Upper lobe of left lung (tissue), 6 donors: ENCODE measurements around the gene AANAT. TPM values are rescaled to one million over a fixed set of nuclear protein-coding genes. Genes with fewer than 3 reads are reported as not detected.
A peak's percentile ranks its signal among the peaks of the same experiment; 100 is the strongest.

Source experiments
- ATAC-seq, 2 donors: fragments of 200-7000 bp; cut with Tn5 transposase; one replicate each; pipeline ENCODE4 v1.9.1; 2022; ENCODE audit warnings: mild to moderate bottlenecking in 2 of 2, moderate library complexity in 2 of 2; ENCODE audit not compliant: low FRiP score in 2 of 2
- DNase-seq, 2 donors: peaks; one replicate each; pipeline ENCODE4 v3.0.0-alpha.2; 2019 to 2020
- H3K27ac ChIP-seq, 4 donors: fragments of 200-600 bp; sonication (generic); one replicate each; pipeline ENCODE4 v1.5.1; 2016 to 2019
- H3K27me3 ChIP-seq, 4 donors: fragments of 200-600 bp; sonication (generic); one replicate each; pipeline ENCODE4 v1.5.1; 2017 to 2019
- H3K36me3 ChIP-seq, 4 donors: fragments of 200-600 bp; sonication (generic); one replicate each; pipeline ENCODE4 v1.5.1; 2016 to 2019
- H3K4me1 ChIP-seq, 4 donors: fragments of 200-600 bp; sonication (generic); one replicate each; pipeline ENCODE4 v1.5.1; 2018 to 2019
- H3K4me3 ChIP-seq, 4 donors: fragments of 200-600 bp; sonication (generic); one replicate each; pipeline ENCODE4 v1.5.1; 2017 to 2019; ENCODE audit warnings: mild to moderate bottlenecking in 2 of 4, moderate library complexity in 1 of 4
- H3K9me3 ChIP-seq, 4 donors: fragments of 200-600 bp; sonication (generic); one replicate each; pipeline ENCODE4 v1.5.1; 2018 to 2019
- EP300 ChIP-seq, 4 donors: sonication (generic); formaldehyde crosslinking; IDR thresholded peaks; one replicate each; pipeline ENCODE4 v1.5.1; 2017; ENCODE audit warnings: antibody characterized with exemption in 4 of 4, control low read depth in 2 of 4
- POLR2A ChIP-seq, 4 donors: fragments of 450-650 bp; IDR thresholded peaks; one replicate each; pipeline ENCODE4 v1.5.1; 2016 to 2017; ENCODE audit warnings: antibody characterized with exemption in 4 of 4, mild to moderate bottlenecking in 2 of 4
- POLR2AphosphoS5 ChIP-seq, 2 donors: sonication (generic); formaldehyde crosslinking; IDR thresholded peaks; one replicate each; pipeline ENCODE4 v1.5.1; 2017; ENCODE audit warnings: antibody characterized with exemption in 2 of 2
- WGBS, 2 donors: methylation state at CpG; one replicate each; pipeline ENCODE4 v1.1.5; 2017 to 2018; 5-methylcytosine and 5-hydroxymethylcytosine counted together
- total RNA-seq, 6 donors: library from RNA; depleted of rRNA in 4 of 6; stranded (reverse); fragments of >200 nt in 4 of 6; gene quantifications; one replicate each; pipeline versions ENCODE4 v1.1.0 to v1.2.1, GENCODE V29; 2016 to 2021
- TF ChIP-seq, protein P1 (sequence below), 6 experiments: fragments of 450-650 bp in 4 of 6; fragments of 200-600 bp in 2 of 6; sonication (generic) in 2 of 6; IDR thresholded peaks; one replicate each; pipeline ENCODE4 v1.5.1; 2016 to 2019; ENCODE audit warnings: antibody characterized with exemption in 6 of 6
- donor health status: DM: no; HTN: no; CAD: no; lungs with moderate emphysema.
- donor health status: DM: no; HTN: yes; CAD: no; lungs with severe emphysema.

AANAT gene
- total RNA-seq, 6 donors from 2014 or later: not detected

DNA sequence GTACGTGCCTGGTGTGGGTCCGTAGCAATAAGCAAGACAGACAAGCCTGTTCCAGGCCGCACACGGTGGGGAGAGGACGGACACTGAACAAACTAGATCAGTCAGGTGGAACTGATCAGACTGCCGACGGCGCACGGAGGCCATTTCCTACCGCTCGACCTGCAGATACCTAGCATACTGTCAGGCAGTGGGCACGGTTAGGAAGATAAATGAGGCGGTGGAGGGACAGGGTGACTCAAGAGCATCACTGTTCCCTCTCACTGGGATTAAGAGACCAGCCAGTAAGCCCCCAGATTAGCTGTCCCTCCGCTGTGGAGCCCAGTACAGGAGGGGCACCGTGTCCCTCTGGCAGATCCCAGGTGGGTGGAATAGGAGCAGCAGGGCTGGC, 4.8 kb downstream of the AANAT start:
- no peak for ATAC-seq
- H3K9me3 ChIP-seq: no peaks in the 10 kb centered on the region
- TF ChIP-seq POLR2A (IDR thresholded peaks at IDR 0.05): no peak
- TF ChIP-seq, protein P1, sequence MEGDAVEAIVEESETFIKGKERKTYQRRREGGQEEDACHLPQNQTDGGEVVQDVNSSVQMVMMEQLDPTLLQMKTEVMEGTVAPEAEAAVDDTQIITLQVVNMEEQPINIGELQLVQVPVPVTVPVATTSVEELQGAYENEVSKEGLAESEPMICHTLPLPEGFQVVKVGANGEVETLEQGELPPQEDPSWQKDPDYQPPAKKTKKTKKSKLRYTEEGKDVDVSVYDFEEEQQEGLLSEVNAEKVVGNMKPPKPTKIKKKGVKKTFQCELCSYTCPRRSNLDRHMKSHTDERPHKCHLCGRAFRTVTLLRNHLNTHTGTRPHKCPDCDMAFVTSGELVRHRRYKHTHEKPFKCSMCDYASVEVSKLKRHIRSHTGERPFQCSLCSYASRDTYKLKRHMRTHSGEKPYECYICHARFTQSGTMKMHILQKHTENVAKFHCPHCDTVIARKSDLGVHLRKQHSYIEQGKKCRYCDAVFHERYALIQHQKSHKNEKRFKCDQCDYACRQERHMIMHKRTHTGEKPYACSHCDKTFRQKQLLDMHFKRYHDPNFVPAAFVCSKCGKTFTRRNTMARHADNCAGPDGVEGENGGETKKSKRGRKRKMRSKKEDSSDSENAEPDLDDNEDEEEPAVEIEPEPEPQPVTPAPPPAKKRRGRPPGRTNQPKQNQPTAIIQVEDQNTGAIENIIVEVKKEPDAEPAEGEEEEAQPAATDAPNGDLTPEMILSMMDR (IDR thresholded peaks at IDR 0.05): no peak
- no peak for TF ChIP-seq EP300 (IDR thresholded peaks at IDR 0.05)
- TF ChIP-seq POLR2AphosphoS5 (IDR thresholded peaks at IDR 0.05): no peak
- no peak for DNase-seq
- no peaks in the 10 kb centered on the region for H3K4me1 ChIP-seq
- H3K27ac ChIP-seq: no peak overlapping the region
- H3K4me3 ChIP-seq: no peak overlapping the region
- H3K36me3 ChIP-seq: peaks cover 9 to 62% (median 41%) of the 10 kb centered on the region in 4 donors
- no peaks in the 10 kb centered on the region for H3K27me3 ChIP-seq
- WGBS, 2 donors: 93% methylated on average over 15 of the region's 15 CpGs

DNA sequence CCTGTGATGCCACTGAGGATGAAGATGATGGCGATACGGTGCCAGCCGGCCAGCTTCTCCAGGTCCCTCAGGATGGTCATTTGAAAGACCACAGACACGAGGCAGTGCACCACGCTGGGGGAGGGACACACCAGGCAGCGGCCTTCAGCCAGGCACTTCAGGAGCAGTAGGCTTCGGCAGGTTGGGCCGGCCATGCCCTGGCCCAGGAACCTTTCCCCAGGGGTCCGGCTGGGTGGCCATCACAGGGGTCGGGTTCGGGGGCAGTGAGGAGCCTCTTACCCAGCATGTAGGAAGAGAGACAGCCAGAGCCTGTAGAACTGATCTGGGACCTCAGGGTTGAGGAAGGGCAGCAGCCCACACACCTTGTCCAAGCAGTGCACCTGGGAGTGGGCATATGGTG, 5.3 kb downstream of the AANAT start:
- no peak overlapping the region for H3K4me3 ChIP-seq
- 94 to 96% methylated on average over 3 to 11 of the region's 11 CpGs for WGBS, 2 donors
- no peaks in the 10 kb centered on the region for H3K4me1 ChIP-seq
- ATAC-seq (no peak), DNase-seq (peak in 1 of 2 donors; percentile 62)
- TF ChIP-seq POLR2A (IDR thresholded peaks at IDR 0.05) (no peak), POLR2AphosphoS5 (IDR thresholded peaks at IDR 0.05) (no peak), EP300 (IDR thresholded peaks at IDR 0.05) (no peak)
- TF ChIP-seq, protein P1 (IDR thresholded peaks at IDR 0.05): no peak
- H3K27me3 ChIP-seq: no peaks in the 10 kb centered on the region
- H3K36me3 ChIP-seq: peaks cover 9 to 67% (median 41%) of the 10 kb centered on the region in 4 donors
- no peak overlapping the region for H3K27ac ChIP-seq
- no peaks in the 10 kb centered on the region for H3K9me3 ChIP-seq

DNA sequence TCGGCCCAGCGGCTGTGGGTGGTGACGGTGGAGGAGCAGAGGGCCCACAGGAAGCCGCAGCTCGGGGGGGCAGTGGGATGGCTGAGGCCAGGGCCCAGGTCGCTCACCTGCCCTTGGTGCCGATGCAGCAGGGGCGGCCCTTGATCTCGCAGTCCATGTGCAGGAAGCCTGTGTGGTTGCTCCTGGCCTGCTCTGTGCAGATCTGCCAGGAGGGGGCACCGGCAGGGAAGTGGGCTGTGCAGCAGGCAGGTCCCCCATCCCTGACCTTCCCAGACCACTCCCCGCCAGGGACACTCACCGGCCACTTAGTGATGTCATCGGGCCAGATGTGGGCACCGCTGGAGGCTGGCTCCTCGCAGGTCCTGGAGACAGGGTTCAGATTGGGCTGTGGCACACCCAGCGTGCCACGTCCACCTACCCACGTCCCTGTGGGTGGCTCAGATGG, 6.2 kb downstream of the AANAT start:
- peaks cover 9 to 73% (median 45%) of the 10 kb centered on the region in 4 donors for H3K36me3 ChIP-seq
- no peak overlapping the region for H3K4me3 ChIP-seq
- DNase-seq (peak in 1 of 2 donors; percentile 77), ATAC-seq (peak in 1 of 2 donors; percentile 4)
- no peaks in the 10 kb centered on the region for H3K4me1 ChIP-seq
- no peaks in the 10 kb centered on the region for H3K27me3 ChIP-seq
- no peaks in the 10 kb centered on the region for H3K9me3 ChIP-seq
- H3K27ac ChIP-seq: no peak overlapping the region
- 87 to 100% methylated on average over 4 to 16 of the region's 18 CpGs for WGBS, 2 donors
- no peak for TF ChIP-seq POLR2A (IDR thresholded peaks at IDR 0.05)
- TF ChIP-seq, protein P1 (IDR thresholded peaks at IDR 0.05): peak in 3 of 6 experiments; percentile 11 to 28 (median 16)

DNA sequence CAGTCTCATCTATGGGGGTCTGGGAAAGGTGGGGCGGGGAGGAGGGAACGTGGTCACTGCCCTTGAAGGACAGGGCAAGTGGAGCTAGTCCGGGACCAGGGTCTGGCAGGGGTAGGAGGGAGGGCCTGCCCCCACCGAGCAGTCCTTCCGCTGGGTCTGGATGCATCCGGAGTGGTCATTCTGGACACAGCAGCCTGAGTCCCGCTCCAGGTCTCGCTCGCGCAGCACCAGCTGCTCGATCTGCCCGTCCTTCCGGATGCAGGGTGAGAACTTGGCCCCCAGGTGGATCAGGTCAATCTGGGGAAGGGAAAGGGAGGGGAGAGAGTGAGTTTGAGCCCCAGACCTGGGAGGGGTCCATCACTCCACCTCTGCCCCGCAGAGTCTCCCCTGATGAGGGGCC, 6.8 kb downstream of the AANAT start:
- Histone ChIP-seq H3K4me3 (no peak overlapping the region), H3K27ac (no peak overlapping the region), H3K36me3 (peaks cover 9 to 80% (median 52%) of the 10 kb centered on the region in 4 donors), H3K4me1 (no peaks in the 10 kb centered on the region), H3K9me3 (no peaks in the 10 kb centered on the region), H3K27me3 (no peaks in the 10 kb centered on the region)
- WGBS, 2 donors: 93 to 100% methylated on average over 4 to 14 of the region's 14 CpGs
- TF ChIP-seq EP300 (IDR thresholded peaks at IDR 0.05) (no peak), POLR2A (IDR thresholded peaks at IDR 0.05) (no peak), POLR2AphosphoS5 (IDR thresholded peaks at IDR 0.05) (no peak)
- TF ChIP-seq, protein P1 (IDR thresholded peaks at IDR 0.05): no peak
- ATAC-seq (no peak), DNase-seq (no peak)

DNA sequence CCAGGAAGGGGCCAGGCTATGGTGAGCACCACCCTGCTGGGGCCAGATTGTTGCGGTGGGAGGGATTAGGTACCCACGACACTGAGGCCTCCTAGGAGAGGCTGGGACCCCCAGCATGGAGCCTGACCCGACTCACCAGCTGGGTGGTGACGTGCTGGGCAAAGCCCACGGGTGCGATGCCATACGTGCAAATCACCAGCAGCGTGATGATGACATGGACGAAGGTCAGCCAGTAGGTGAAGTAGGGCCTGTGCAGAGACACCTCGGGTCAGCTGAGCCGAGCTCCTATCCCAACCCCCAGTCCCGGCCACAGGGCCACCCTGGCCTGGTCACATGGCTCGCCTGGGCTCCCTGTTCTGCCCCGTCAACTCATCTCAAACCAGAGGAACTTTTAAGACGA, 7.5 kb downstream of the AANAT start:
- TF ChIP-seq POLR2AphosphoS5 (IDR thresholded peaks at IDR 0.05) (no peak), EP300 (IDR thresholded peaks at IDR 0.05) (no peak), POLR2A (IDR thresholded peaks at IDR 0.05) (no peak)
- TF ChIP-seq, protein P1 (IDR thresholded peaks at IDR 0.05): no peak
- no peak for ATAC-seq
- H3K4me3 ChIP-seq: no peak overlapping the region
- no peaks in the 10 kb centered on the region for H3K4me1 ChIP-seq
- H3K9me3 ChIP-seq: no peaks in the 10 kb centered on the region
- H3K27me3 ChIP-seq: no peaks in the 10 kb centered on the region
- no peak overlapping the region for H3K27ac ChIP-seq
- DNase-seq: no peak
- WGBS, 2 donors: 94% methylated on average over 15 of the region's 15 CpGs
- peaks cover 9 to 84% (median 54%) of the 10 kb centered on the region in 4 donors for H3K36me3 ChIP-seq
